Neural cell (in vitro differentiated cells): ENCODE results near the gene LIN54. TPM values are rescaled to one million over a fixed set of nuclear protein-coding genes. Genes with fewer than 3 reads are reported as not detected.

ENCODE experiments used
- H2AFZ ChIP-seq: fragments of 200-600, 300-800 bp; sonication (generic), shearing (Covaris generic); 2 replicates; pipeline ENCODE4 v1.6.0; 2014; ENCODE audit warnings: low read depth, mild to moderate bottlenecking, antibody characterized with exemption, low read length, moderate library complexity
- H3F3A ChIP-seq: fragments of 200-600 bp; shearing (Covaris generic); 2 replicates; pipeline ENCODE4 v1.6.1; 2016; ENCODE audit warnings: mild to moderate bottlenecking, moderate library complexity, mixed read lengths, antibody characterized with exemption, low read length; ENCODE audit not compliant: insufficient read depth, poor library complexity, severe bottlenecking
- H3K27ac ChIP-seq: fragments of 200-600, 300-800 bp; sonication (generic), shearing (Covaris generic); 2 replicates; pipeline ENCODE4 v1.5.1; 2014; ENCODE audit warnings: mild to moderate bottlenecking, low read length, moderate library complexity
- H3K27me3 ChIP-seq: fragments of 300-800, 200-600 bp; sonication (generic), shearing (Covaris generic); 2 replicates; pipeline ENCODE4 v1.6.0; 2014; ENCODE audit warnings: mild to moderate bottlenecking, low read depth, low read length, moderate library complexity; ENCODE audit not compliant: insufficient read depth
- H3K36me3 ChIP-seq: fragments of 300-800, 200-600 bp; sonication (generic), shearing (Covaris generic); 2 replicates; pipeline ENCODE4 v1.5.1; 2014; ENCODE audit warnings: mild to moderate bottlenecking, antibody characterized with exemption, low read length, moderate library complexity; ENCODE audit not compliant: insufficient read depth
- H3K4me2 ChIP-seq: fragments of 300-800, 200-600 bp; sonication (generic), shearing (Covaris generic); 2 replicates; pipeline ENCODE4 v1.6.0; 2014; ENCODE audit warnings: mild to moderate bottlenecking, low read length
- H3K4me3 ChIP-seq: fragments of 300-800, 200-600 bp; sonication (generic), shearing (Covaris generic); 2 replicates; pipeline ENCODE4 v1.5.1; 2014; ENCODE audit warnings: mild to moderate bottlenecking, low read length, moderate library complexity
- H3K79me2 ChIP-seq: fragments of 200-600 bp; shearing (Covaris generic); replicated peaks from 2 replicates; pipeline ENCODE4 v1.6.0; 2014; ENCODE audit warnings: mild to moderate bottlenecking, low read length, moderate library complexity; ENCODE audit not compliant: insufficient read depth
- H3K9ac ChIP-seq: fragments of 300-800, 200-600 bp; sonication (generic), shearing (Covaris generic); 2 replicates; pipeline ENCODE4 v1.6.1; 2016; ENCODE audit warnings: mild to moderate bottlenecking, low read length, mixed read lengths
- H3K9me2 ChIP-seq: fragments of 200-600 bp; shearing (Covaris generic); 2 replicates; pipeline ENCODE4 v1.6.1; 2016; ENCODE audit warnings: mild to moderate bottlenecking, low read length, mixed read lengths; ENCODE audit not compliant: insufficient read depth
- H3K9me3 ChIP-seq: fragments of 200-600, 300-800 bp; sonication (generic), shearing (Covaris generic); 2 replicates; pipeline ENCODE4 v1.6.1; 2016; ENCODE audit warnings: mild to moderate bottlenecking, mixed run types, low read length, moderate library complexity, mixed read lengths
- H4K20me1 ChIP-seq: fragments of 200-600 bp; shearing (Covaris generic); 2 replicates; pipeline ENCODE4 v1.6.1; 2016; ENCODE audit warnings: mild to moderate bottlenecking, mixed run types; ENCODE audit not compliant: insufficient read depth
- EP300 ChIP-seq: fragments of 450-650 bp; conservative IDR thresholded peaks from 2 replicates; pipeline ENCODE4 v1.6.1; 2014; ENCODE audit warnings: antibody characterized with exemption, mild to moderate bottlenecking, moderate library complexity; ENCODE audit not compliant: poor library complexity, severe bottlenecking
- EZH2 ChIP-seq: fragments of 200-600, 300-800 bp; shearing (Covaris generic), sonication (generic); IDR thresholded peaks from 2 replicates; pipeline ENCODE4 v1.6.1; 2014; ENCODE audit warnings: antibody characterized with exemption, low read length, borderline replicate concordance, mild to moderate bottlenecking; ENCODE audit not compliant: insufficient read depth, poor library complexity, severe bottlenecking
- MXI1 ChIP-seq: fragments of 450-650 bp; conservative IDR thresholded peaks from 2 replicates; pipeline ENCODE4 v1.6.1; 2014; ENCODE audit warnings: antibody characterized with exemption, mild to moderate bottlenecking; ENCODE audit not compliant: poor library complexity, severe bottlenecking
- POLR2AphosphoS5 ChIP-seq: IDR thresholded peaks from 2 replicates; pipeline ENCODE4 v1.6.1; 2012
- RAD21 ChIP-seq: fragments of 450-650 bp; conservative IDR thresholded peaks from 2 replicates; pipeline ENCODE4 v1.6.1; 2014; ENCODE audit warnings: antibody characterized with exemption, mild to moderate bottlenecking, moderate library complexity
- SMC3 ChIP-seq: fragments of 450-650 bp; conservative IDR thresholded peaks from 2 replicates; pipeline ENCODE4 v1.6.1; 2014; ENCODE audit warnings: antibody characterized with exemption, mild to moderate bottlenecking, moderate library complexity; ENCODE audit not compliant: poor library complexity
- TAF1 ChIP-seq: IDR thresholded peaks from 2 replicates; pipeline ENCODE4 v1.6.1; 2012; ENCODE audit warnings: low read depth
- polyA plus RNA-seq: library from polyadenylated mRNA; depleted of rRNA; stranded (reverse); fragments of >200 nt; gene quantifications from 2 replicates; pipeline ENCODE4 v1.2.3, GENCODE V29; 2014
- TF ChIP-seq, protein P1 (sequence below): fragments of 450-650 bp; IDR thresholded peaks from 2 replicates; pipeline ENCODE4 v1.5.1; 2014; ENCODE audit warnings: antibody characterized with exemption, mild to moderate bottlenecking, moderate library complexity; ENCODE audit not compliant: poor library complexity, severe bottlenecking
- TF ChIP-seq, protein P2 (sequence below): IDR thresholded peaks from 2 replicates; pipeline ENCODE4 v1.6.1; 2012; ENCODE audit warnings: borderline replicate concordance

The LIN54 gene
- polyA plus RNA-seq, 1 donor from 2014 or later, result 7.3 TPM

DNA sequence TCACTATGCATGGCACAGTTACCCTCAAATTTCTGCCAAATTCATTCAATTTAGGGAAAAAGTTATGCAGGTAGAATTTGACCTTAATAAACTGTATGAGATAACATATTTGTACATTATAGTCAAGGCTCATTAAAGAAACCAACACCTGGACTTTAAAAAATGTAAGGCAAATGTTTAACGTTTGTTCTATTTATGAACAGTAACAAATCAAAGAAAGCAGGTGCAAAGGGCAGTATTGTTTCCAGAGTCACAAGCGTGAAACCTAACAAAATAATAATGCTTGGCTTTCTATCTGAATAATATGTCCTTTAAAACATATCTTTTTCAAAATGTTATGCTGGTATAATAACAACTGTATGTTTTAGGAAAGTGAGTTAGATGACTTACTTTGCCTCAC is 41.2 kb downstream of the LIN54 start:
- H3K4me3 ChIP-seq, result no peak overlapping the region
- no peaks in the 10 kb centered on the region for H3K9me2 ChIP-seq
- H3K27me3 ChIP-seq, result no peaks in the 10 kb centered on the region
- H2AFZ ChIP-seq, result no peak overlapping the region
- no peak overlapping the region for H3K4me2 ChIP-seq
- no peaks in the 10 kb centered on the region for H3K79me2 ChIP-seq
- no peak overlapping the region for H3K27ac ChIP-seq
- H3F3A ChIP-seq, result no peaks in the 10 kb centered on the region
- no peak overlapping the region for H3K9ac ChIP-seq
- no peaks in the 10 kb centered on the region for H3K36me3 ChIP-seq
- H3K9me3 ChIP-seq, result no peaks in the 10 kb centered on the region
- TF ChIP-seq MXI1 (no peak), SMC3 (no peak), RAD21 (no peak), POLR2AphosphoS5 (no peak), EZH2 (no peak), TAF1 (no peak), EP300 (no peak)
- TF ChIP-seq, protein P1, sequence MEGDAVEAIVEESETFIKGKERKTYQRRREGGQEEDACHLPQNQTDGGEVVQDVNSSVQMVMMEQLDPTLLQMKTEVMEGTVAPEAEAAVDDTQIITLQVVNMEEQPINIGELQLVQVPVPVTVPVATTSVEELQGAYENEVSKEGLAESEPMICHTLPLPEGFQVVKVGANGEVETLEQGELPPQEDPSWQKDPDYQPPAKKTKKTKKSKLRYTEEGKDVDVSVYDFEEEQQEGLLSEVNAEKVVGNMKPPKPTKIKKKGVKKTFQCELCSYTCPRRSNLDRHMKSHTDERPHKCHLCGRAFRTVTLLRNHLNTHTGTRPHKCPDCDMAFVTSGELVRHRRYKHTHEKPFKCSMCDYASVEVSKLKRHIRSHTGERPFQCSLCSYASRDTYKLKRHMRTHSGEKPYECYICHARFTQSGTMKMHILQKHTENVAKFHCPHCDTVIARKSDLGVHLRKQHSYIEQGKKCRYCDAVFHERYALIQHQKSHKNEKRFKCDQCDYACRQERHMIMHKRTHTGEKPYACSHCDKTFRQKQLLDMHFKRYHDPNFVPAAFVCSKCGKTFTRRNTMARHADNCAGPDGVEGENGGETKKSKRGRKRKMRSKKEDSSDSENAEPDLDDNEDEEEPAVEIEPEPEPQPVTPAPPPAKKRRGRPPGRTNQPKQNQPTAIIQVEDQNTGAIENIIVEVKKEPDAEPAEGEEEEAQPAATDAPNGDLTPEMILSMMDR, result no peak
- TF ChIP-seq, protein P2, sequence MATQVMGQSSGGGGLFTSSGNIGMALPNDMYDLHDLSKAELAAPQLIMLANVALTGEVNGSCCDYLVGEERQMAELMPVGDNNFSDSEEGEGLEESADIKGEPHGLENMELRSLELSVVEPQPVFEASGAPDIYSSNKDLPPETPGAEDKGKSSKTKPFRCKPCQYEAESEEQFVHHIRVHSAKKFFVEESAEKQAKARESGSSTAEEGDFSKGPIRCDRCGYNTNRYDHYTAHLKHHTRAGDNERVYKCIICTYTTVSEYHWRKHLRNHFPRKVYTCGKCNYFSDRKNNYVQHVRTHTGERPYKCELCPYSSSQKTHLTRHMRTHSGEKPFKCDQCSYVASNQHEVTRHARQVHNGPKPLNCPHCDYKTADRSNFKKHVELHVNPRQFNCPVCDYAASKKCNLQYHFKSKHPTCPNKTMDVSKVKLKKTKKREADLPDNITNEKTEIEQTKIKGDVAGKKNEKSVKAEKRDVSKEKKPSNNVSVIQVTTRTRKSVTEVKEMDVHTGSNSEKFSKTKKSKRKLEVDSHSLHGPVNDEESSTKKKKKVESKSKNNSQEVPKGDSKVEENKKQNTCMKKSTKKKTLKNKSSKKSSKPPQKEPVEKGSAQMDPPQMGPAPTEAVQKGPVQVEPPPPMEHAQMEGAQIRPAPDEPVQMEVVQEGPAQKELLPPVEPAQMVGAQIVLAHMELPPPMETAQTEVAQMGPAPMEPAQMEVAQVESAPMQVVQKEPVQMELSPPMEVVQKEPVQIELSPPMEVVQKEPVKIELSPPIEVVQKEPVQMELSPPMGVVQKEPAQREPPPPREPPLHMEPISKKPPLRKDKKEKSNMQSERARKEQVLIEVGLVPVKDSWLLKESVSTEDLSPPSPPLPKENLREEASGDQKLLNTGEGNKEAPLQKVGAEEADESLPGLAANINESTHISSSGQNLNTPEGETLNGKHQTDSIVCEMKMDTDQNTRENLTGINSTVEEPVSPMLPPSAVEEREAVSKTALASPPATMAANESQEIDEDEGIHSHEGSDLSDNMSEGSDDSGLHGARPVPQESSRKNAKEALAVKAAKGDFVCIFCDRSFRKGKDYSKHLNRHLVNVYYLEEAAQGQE, result no peak
- no peaks in the 10 kb centered on the region for H4K20me1 ChIP-seq

DNA sequence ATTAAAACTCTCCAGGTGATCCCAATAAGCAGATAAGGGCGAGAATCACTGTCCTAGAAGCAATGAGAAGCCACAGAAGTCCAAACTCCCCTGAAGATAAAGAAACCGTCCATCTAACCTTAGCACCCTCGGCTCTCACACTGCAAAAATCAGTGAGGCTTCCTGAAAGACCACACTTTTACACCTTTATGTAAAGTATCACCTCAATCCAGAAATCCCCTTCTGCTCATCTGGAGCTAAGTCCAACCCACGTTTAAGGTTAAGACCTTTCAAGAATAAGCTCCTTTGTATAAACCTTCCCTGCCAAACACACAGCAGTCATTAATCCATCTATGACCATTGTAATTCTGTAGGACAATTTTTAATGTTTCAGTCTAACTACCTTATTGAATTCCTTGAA is 41.7 kb downstream of the LIN54 start:
- no peak overlapping the region for H3K4me3 ChIP-seq
- H3F3A ChIP-seq, result no peaks in the 10 kb centered on the region
- H3K36me3 ChIP-seq, result no peaks in the 10 kb centered on the region
- H3K9me2 ChIP-seq, result no peaks in the 10 kb centered on the region
- H3K79me2 ChIP-seq, result no peaks in the 10 kb centered on the region
- H3K9me3 ChIP-seq, result no peaks in the 10 kb centered on the region
- H2AFZ ChIP-seq, result no peak overlapping the region
- no peaks in the 10 kb centered on the region for H3K27me3 ChIP-seq
- H3K9ac ChIP-seq, result no peak overlapping the region
- no peak overlapping the region for H3K27ac ChIP-seq
- no peaks in the 10 kb centered on the region for H4K20me1 ChIP-seq
- TF ChIP-seq EP300, result no peak
- no peak for TF ChIP-seq POLR2AphosphoS5
- no peak for TF ChIP-seq TAF1
- TF ChIP-seq, protein P2, result no peak
- no peak for TF ChIP-seq EZH2
- TF ChIP-seq, protein P1, result no peak
- no peak for TF ChIP-seq MXI1
- no peak for TF ChIP-seq RAD21
- TF ChIP-seq SMC3, result no peak
- no peak overlapping the region for H3K4me2 ChIP-seq
